Naive B cell (primary cell): ENCODE measurements around the gene KRTAP10-2. TPM values are rescaled to one million over a fixed set of nuclear protein-coding genes. Genes with fewer than 3 reads are reported as not detected.

ENCODE experiments used
- ATAC-seq, 2 donors: fragments of 150-1000 bp; cut with Tn5 transposase; 2 replicates each; pipeline ENCODE4 v1.10.0; 2021; ENCODE audit warnings: low read depth in 2 of 2, mild to moderate bottlenecking in 2 of 2, moderate library complexity in 2 of 2
- DNase-seq: peaks from one replicate; pipeline ENCODE4 v3.0.0; 2022
- H3K27ac Mint-ChIP-seq, 6 donors: one replicate each; pipeline ENCODE4 v1.8.0; 2020 to 2022; ENCODE audit warnings: mild to moderate bottlenecking in 6 of 6, mixed read lengths in 6 of 6, moderate library complexity in 5 of 6, inconsistent platforms in 2 of 6
- H3K27me3 Mint-ChIP-seq, 3 donors: one replicate each; pipeline ENCODE4 v1.8.0; 2021 to 2022; ENCODE audit warnings: mixed read lengths in 3 of 3, mild to moderate bottlenecking in 1 of 3
- H3K36me3 Mint-ChIP-seq, 2 donors: one replicate each; pipeline ENCODE4 v1.8.0; 2020 to 2022; ENCODE audit warnings: mixed read lengths in 2 of 2, inconsistent platforms in 1 of 2, mild to moderate bottlenecking in 1 of 2
- H3K4me1 Mint-ChIP-seq, 3 donors: one replicate each; pipeline ENCODE4 v1.8.0; 2020 to 2022; ENCODE audit warnings: mixed read lengths in 3 of 3, inconsistent platforms in 1 of 3, mild to moderate bottlenecking in 1 of 3, moderate library complexity in 1 of 3
- H3K4me3 Mint-ChIP-seq, 8 donors: one replicate each; pipeline ENCODE4 v1.8.0; 2020 to 2022; ENCODE audit warnings: mild to moderate bottlenecking in 8 of 8, mixed read lengths in 8 of 8, moderate library complexity in 8 of 8, inconsistent platforms in 2 of 8
- H3K9me3 Mint-ChIP-seq, 7 donors: one replicate each; pipeline ENCODE4 v1.8.0; 2020 to 2022; ENCODE audit warnings: mixed read lengths in 7 of 7, mild to moderate bottlenecking in 5 of 7, inconsistent platforms in 2 of 7, moderate library complexity in 1 of 7
- polyA plus RNA-seq, 6 donors: library from polyadenylated mRNA; unstranded; fragments of 300-500 nt; fragmentation: Illumina TruSeq; gene quantifications; one replicate each; pipeline ENCODE4 v1.2.3, GENCODE V29; 2021; ENCODE audit warnings: low read depth in 6 of 6

The KRTAP10-2 gene
- polyA plus RNA-seq, 6 donors from 2014 or later: not detected

GRCh38 chr21:44521301-44521927 is 29.9 kb downstream of the KRTAP10-2 start:
- Mint-ChIP-seq H3K36me3 (no peaks in the 10 kb centered on the region), H3K27me3 (peaks cover 0 to 10% (median 0%) of the 10 kb centered on the region in 3 donors), H3K4me3 (no peak overlapping the region), H3K9me3 (peaks cover 0 to 4% (median 0%) of the 10 kb centered on the region in 7 donors), H3K27ac (no peak overlapping the region), H3K4me1 (no peaks in the 10 kb centered on the region)
- ATAC-seq: no peak
- DNase-seq: no peak

- peaks cover 0 to 4% (median 0%) of the 10 kb centered on the region in 7 donors for H3K9me3 Mint-ChIP-seq
- H3K27ac Mint-ChIP-seq: no peak overlapping the region
Measured at GRCh38 chr21:44520326-44521300, 30.7 kb downstream of the KRTAP10-2 start.

GRCh38 chr21:44519346-44520325 is 31.7 kb downstream of the KRTAP10-2 start:
- H3K27me3 Mint-ChIP-seq: peaks cover 0 to 10% (median 0%) of the 10 kb centered on the region in 3 donors
- DNase-seq: no peak
- peak overlapping the region in 1 of 6 donors; percentile 24 for H3K27ac Mint-ChIP-seq
- peaks cover 0 to 4% (median 0%) of the 10 kb centered on the region in 7 donors for H3K9me3 Mint-ChIP-seq
- no peak for ATAC-seq
- H3K36me3 Mint-ChIP-seq: no peaks in the 10 kb centered on the region
- no peaks in the 10 kb centered on the region for H3K4me1 Mint-ChIP-seq
- no peak overlapping the region for H3K4me3 Mint-ChIP-seq

More at GRCh38 chr21:44520326-44521300, 30.7 kb downstream of the KRTAP10-2 start:
- Mint-ChIP-seq H3K4me3 (no peak overlapping the region), H3K27me3 (peaks cover 0 to 10% (median 0%) of the 10 kb centered on the region in 3 donors), H3K36me3 (no peaks in the 10 kb centered on the region), H3K4me1 (no peaks in the 10 kb centered on the region)
- ATAC-seq (no peak), DNase-seq (no peak)

- H3K9me3 Mint-ChIP-seq: peaks cover 0 to 4% (median 0%) of the 10 kb centered on the region in 7 donors
- DNase-seq (no peak), ATAC-seq (no peak)
- H3K4me1 Mint-ChIP-seq: no peaks in the 10 kb centered on the region
- H3K36me3 Mint-ChIP-seq: no peaks in the 10 kb centered on the region
- peaks cover 0 to 10% (median 0%) of the 10 kb centered on the region in 3 donors for H3K27me3 Mint-ChIP-seq
- no peak overlapping the region for H3K4me3 Mint-ChIP-seq
- H3K27ac Mint-ChIP-seq: no peak overlapping the region
Measured at GRCh38 chr21:44518686-44519085, 32.6 kb downstream of the KRTAP10-2 start.

GRCh38 chr21:44517175-44517899 is 34.0 kb downstream of the KRTAP10-2 start:
- Mint-ChIP-seq H3K27ac (no peak overlapping the region), H3K4me3 (no peak overlapping the region), H3K36me3 (no peaks in the 10 kb centered on the region), H3K4me1 (no peaks in the 10 kb centered on the region), H3K27me3 (peaks cover 0 to 12% (median 0%) of the 10 kb centered on the region in 3 donors), H3K9me3 (peaks cover 0 to 4% (median 0%) of the 10 kb centered on the region in 7 donors)
- no peak for ATAC-seq
- no peak for DNase-seq

GRCh38 chr21:44516828-44517174 is 34.5 kb downstream of the KRTAP10-2 start:
- DNase-seq (no peak), ATAC-seq (no peak)
- Mint-ChIP-seq H3K27ac (no peak overlapping the region), H3K9me3 (peaks cover 0 to 4% (median 0%) of the 10 kb centered on the region in 7 donors), H3K36me3 (no peaks in the 10 kb centered on the region), H3K4me3 (no peak overlapping the region), H3K4me1 (no peaks in the 10 kb centered on the region), H3K27me3 (peaks cover 0 to 17% (median 0%) of the 10 kb centered on the region in 3 donors)

- Mint-ChIP-seq H3K27me3 (peaks cover 0 to 22% (median 0%) of the 10 kb centered on the region in 3 donors), H3K9me3 (peaks cover 0 to 4% (median 0%) of the 10 kb centered on the region in 7 donors), H3K4me3 (no peak overlapping the region), H3K27ac (no peak overlapping the region), H3K4me1 (no peaks in the 10 kb centered on the region), H3K36me3 (no peaks in the 10 kb centered on the region)
- DNase-seq (no peak), ATAC-seq (no peak)
Measured at GRCh38 chr21:44516342-44516741, 35.0 kb downstream of the KRTAP10-2 start.

- Mint-ChIP-seq H3K36me3 (no peaks in the 10 kb centered on the region), H3K9me3 (peaks cover 0 to 4% (median 0%) of the 10 kb centered on the region in 7 donors), H3K4me3 (no peak overlapping the region), H3K27me3 (peaks cover 0 to 20% (median 0%) of the 10 kb centered on the region in 3 donors), H3K4me1 (peaks cover 0 to 5% (median 0%) of the 10 kb centered on the region in 3 donors), H3K27ac (no peak overlapping the region)
- DNase-seq (no peak), ATAC-seq (no peak)
Measured at GRCh38 chr21:44515359-44516165, 35.7 kb downstream of the KRTAP10-2 start.

GRCh38 chr21:44514746-44515358 is 36.5 kb downstream of the KRTAP10-2 start:
- Mint-ChIP-seq H3K4me3 (no peak overlapping the region), H3K9me3 (peaks cover 0 to 4% (median 0%) of the 10 kb centered on the region in 7 donors), H3K4me1 (peaks cover 0 to 5% (median 0%) of the 10 kb centered on the region in 3 donors), H3K36me3 (no peaks in the 10 kb centered on the region), H3K27me3 (peaks cover 0 to 14% (median 0%) of the 10 kb centered on the region in 3 donors), H3K27ac (no peak overlapping the region)
- ATAC-seq (no peak), DNase-seq (no peak)

- H3K27me3 Mint-ChIP-seq: peaks cover 0 to 16% (median 0%) of the 10 kb centered on the region in 3 donors
- no peaks in the 10 kb centered on the region for H3K36me3 Mint-ChIP-seq
- peaks cover 0 to 5% (median 0%) of the 10 kb centered on the region in 3 donors for H3K4me1 Mint-ChIP-seq
- ATAC-seq: no peak
- no peak for DNase-seq
- H3K9me3 Mint-ChIP-seq: peaks cover 0 to 4% (median 0%) of the 10 kb centered on the region in 7 donors
- no peak overlapping the region for H3K27ac Mint-ChIP-seq
- H3K4me3 Mint-ChIP-seq: no peak overlapping the region
Measured at GRCh38 chr21:44514218-44514520, 37.1 kb downstream of the KRTAP10-2 start.

GRCh38 chr21:44513389-44514217 is 37.7 kb downstream of the KRTAP10-2 start:
- Mint-ChIP-seq H3K36me3 (no peaks in the 10 kb centered on the region), H3K27me3 (peaks cover 0 to 16% (median 0%) of the 10 kb centered on the region in 3 donors), H3K4me1 (peaks cover 0 to 5% (median 0%) of the 10 kb centered on the region in 3 donors), H3K4me3 (no peak overlapping the region), H3K27ac (no peak overlapping the region), H3K9me3 (peaks cover 0 to 4% (median 0%) of the 10 kb centered on the region in 7 donors)
- ATAC-seq (no peak), DNase-seq (no peak)
